Panc1 (cell line): ENCODE data around the gene TOR1AIP2. TPM values are rescaled to one million over a fixed set of nuclear protein-coding genes. Genes with fewer than 3 reads are reported as not detected.

Experiments used
- ATAC-seq: fragments of 200-7000 bp; cut with Tn5 transposase; 2 replicates; pipeline ENCODE4 v1.9.1; 2020; ENCODE audit warnings: mild to moderate bottlenecking, moderate library complexity
- BruUV-seq: library from RNA; stranded (reverse); fragments of 400-500 nt; replicated peaks from 2 replicates; lab custom pipeline; 2021; lab: Mats Ljungman, UMichigan
- CTCF ChIA-PET: fragments of 300-600 bp; sonication (Branson Sonifier 250); formaldehyde crosslinking; loops from one replicate; lab custom pipeline; 2022; ENCODE audit warnings: antibody characterized with exemption; lab: Charles Lee
- POLR2A ChIA-PET: fragments of 300-600 bp; sonication (Branson Sonifier 250); formaldehyde crosslinking; loops from one replicate; lab custom pipeline; 2022; ENCODE audit warnings: antibody characterized with exemption; lab: Charles Lee
- DNase-seq: peaks from one replicate; pipeline ENCODE4 v3.0.0-alpha.2; 2010; ENCODE audit warnings: low read depth, low spot score
- H3K27ac ChIP-seq: 2 replicates; pipeline ENCODE4 v1.5.1; 2011; ENCODE audit warnings: mild to moderate bottlenecking, low read length, inconsistent platforms
- H3K27me3 ChIP-seq: fragments of 200-500 bp; sonication (Bioruptor generic); 2 replicates; pipeline ENCODE4 v1.6.0; 2014; ENCODE audit warnings: low read length, inconsistent platforms; ENCODE audit not compliant: control insufficient read depth, insufficient read depth
- H3K36me3 ChIP-seq: fragments of 200-500 bp; sonication (Bioruptor generic); 2 replicates; pipeline ENCODE4 v1.5.1; 2014; ENCODE audit warnings: inconsistent platforms, mild to moderate bottlenecking, low read length, moderate library complexity; ENCODE audit not compliant: control insufficient read depth, insufficient read depth
- H3K4me1 ChIP-seq: 2 replicates; pipeline ENCODE4 v1.5.1; 2011; ENCODE audit warnings: inconsistent platforms, mild to moderate bottlenecking, low read length, moderate library complexity; ENCODE audit not compliant: control insufficient read depth, insufficient read depth
- H3K4me3 ChIP-seq, 2 experiments: 2 replicates each; pipeline ENCODE4 v1.5.1; 2011 to 2012; ENCODE audit warnings: low read depth in 2 of 2, low read length in 2 of 2, mild to moderate bottlenecking in 2 of 2, inconsistent platforms in 1 of 2, moderate library complexity in 1 of 2
- H3K9me3 ChIP-seq: fragments of 200-500 bp; sonication (Bioruptor generic); 2 replicates; pipeline ENCODE4 v1.5.1; 2014; ENCODE audit warnings: low read depth, mild to moderate bottlenecking, inconsistent platforms, low read length, moderate library complexity; ENCODE audit not compliant: control insufficient read depth, insufficient read depth
- POLR2AphosphoS5 ChIP-seq: IDR thresholded peaks from 2 replicates; pipeline ENCODE4 v1.6.1; 2012; ENCODE audit warnings: mild to moderate bottlenecking, low read depth, low read length, moderate library complexity
- SIN3A ChIP-seq: IDR thresholded peaks from 2 replicates; pipeline ENCODE4 v1.6.1; 2012; ENCODE audit warnings: low read depth, mild to moderate bottlenecking, low read length, moderate library complexity, borderline replicate concordance; ENCODE audit not compliant: insufficient read depth
- TCF7L2 ChIP-seq: IDR thresholded peaks from 2 replicates; pipeline ENCODE4 v1.6.1; 2011; ENCODE audit warnings: mild to moderate bottlenecking, low read depth, low read length, inconsistent platforms
- in situ Hi-C: cut with HindIII; loops from 2 replicates; pipeline ENCODE4 v1.10.0; 2016; ENCODE audit warnings: low sequenced_read_pairs, low pct_unique_long_range_greater_than_20kb
- intact Hi-C: fragments of 100-400 bp; cut with micrococcal nuclease; formaldehyde crosslinking; loops from one replicate; pipeline ENCODE4 v1.10.0; 2022; ENCODE audit not compliant: unreplicated experiment
- total RNA-seq: library from RNA; stranded (reverse); gene quantifications from one replicate; pipeline ENCODE4 v1.2.1, GENCODE V29; 2021; ENCODE audit not compliant: unreplicated experiment
- TF ChIP-seq, protein P1 (sequence below), 2 experiments: IDR thresholded peaks; 2 replicates each; pipeline ENCODE4 v1.6.1; 2011 to 2012; ENCODE audit warnings: low read depth in 2 of 2, control low read depth in 1 of 2, low read length in 1 of 2, mild to moderate bottlenecking in 1 of 2, moderate library complexity in 1 of 2; ENCODE audit not compliant: insufficient read depth in 1 of 2
- TF ChIP-seq, protein P2 (sequence below): fragments of 450-650 bp; IDR thresholded peaks from 2 replicates; pipeline ENCODE4 v1.5.1; 2017; ENCODE audit warnings: mild to moderate bottlenecking

TOR1AIP2 gene
- total RNA-seq, 1 experiment from 2014 or later = 94.9 TPM

DNA sequence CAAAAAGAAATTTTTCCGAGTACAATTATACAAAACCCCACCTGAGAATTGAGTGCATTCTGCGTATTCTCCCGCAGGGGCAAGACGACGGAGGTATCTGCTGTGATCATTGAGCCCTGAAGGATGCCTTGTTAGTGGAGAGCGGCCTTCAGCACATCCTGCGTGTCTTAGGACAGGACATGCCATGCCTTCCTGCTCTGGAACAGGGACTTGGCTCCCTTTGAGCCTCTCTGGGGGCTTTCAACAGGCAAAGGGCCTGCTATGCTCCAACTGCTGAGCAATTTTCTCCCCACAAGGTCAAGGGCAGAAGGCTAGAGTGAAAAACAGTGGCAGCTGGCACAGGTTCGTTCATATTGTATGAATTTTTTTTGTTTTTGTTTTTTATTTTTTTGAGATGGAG lies 52.4 kb downstream of the TOR1AIP2 start:
- BruUV-seq = no TSS peak
- POLR2A ChIA-PET = no interaction called here
- CTCF ChIA-PET = interaction anchor here (0.6 kb wide), 1 partner anchor 115 kb away, joined by 5 read pairs; no protein-coding TSS in a partner anchor
- ATAC-seq (no peak), DNase-seq (no peak)
- H3K4me3 ChIP-seq = no peak overlapping the region
- H3K9me3 ChIP-seq = no peaks in the 10 kb centered on the region
- H3K36me3 ChIP-seq = no peaks in the 10 kb centered on the region
- intact Hi-C loops (no loop called here), in situ Hi-C loops (no loop called here)
- H3K4me1 ChIP-seq = no peaks in the 10 kb centered on the region
- no peak overlapping the region for H3K27ac ChIP-seq
- H3K27me3 ChIP-seq = no peaks in the 10 kb centered on the region
- TF ChIP-seq SIN3A (no peak), POLR2AphosphoS5 (no peak), TCF7L2 (no peak)
- TF ChIP-seq, protein P1, sequence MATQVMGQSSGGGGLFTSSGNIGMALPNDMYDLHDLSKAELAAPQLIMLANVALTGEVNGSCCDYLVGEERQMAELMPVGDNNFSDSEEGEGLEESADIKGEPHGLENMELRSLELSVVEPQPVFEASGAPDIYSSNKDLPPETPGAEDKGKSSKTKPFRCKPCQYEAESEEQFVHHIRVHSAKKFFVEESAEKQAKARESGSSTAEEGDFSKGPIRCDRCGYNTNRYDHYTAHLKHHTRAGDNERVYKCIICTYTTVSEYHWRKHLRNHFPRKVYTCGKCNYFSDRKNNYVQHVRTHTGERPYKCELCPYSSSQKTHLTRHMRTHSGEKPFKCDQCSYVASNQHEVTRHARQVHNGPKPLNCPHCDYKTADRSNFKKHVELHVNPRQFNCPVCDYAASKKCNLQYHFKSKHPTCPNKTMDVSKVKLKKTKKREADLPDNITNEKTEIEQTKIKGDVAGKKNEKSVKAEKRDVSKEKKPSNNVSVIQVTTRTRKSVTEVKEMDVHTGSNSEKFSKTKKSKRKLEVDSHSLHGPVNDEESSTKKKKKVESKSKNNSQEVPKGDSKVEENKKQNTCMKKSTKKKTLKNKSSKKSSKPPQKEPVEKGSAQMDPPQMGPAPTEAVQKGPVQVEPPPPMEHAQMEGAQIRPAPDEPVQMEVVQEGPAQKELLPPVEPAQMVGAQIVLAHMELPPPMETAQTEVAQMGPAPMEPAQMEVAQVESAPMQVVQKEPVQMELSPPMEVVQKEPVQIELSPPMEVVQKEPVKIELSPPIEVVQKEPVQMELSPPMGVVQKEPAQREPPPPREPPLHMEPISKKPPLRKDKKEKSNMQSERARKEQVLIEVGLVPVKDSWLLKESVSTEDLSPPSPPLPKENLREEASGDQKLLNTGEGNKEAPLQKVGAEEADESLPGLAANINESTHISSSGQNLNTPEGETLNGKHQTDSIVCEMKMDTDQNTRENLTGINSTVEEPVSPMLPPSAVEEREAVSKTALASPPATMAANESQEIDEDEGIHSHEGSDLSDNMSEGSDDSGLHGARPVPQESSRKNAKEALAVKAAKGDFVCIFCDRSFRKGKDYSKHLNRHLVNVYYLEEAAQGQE (IDR thresholded peaks at IDR 0.05; ENCODE audit: insufficient read depth in 1 of 2, low read depth in 2 of 2, low read length in 1 of 2) = no peak
- TF ChIP-seq, protein P2, sequence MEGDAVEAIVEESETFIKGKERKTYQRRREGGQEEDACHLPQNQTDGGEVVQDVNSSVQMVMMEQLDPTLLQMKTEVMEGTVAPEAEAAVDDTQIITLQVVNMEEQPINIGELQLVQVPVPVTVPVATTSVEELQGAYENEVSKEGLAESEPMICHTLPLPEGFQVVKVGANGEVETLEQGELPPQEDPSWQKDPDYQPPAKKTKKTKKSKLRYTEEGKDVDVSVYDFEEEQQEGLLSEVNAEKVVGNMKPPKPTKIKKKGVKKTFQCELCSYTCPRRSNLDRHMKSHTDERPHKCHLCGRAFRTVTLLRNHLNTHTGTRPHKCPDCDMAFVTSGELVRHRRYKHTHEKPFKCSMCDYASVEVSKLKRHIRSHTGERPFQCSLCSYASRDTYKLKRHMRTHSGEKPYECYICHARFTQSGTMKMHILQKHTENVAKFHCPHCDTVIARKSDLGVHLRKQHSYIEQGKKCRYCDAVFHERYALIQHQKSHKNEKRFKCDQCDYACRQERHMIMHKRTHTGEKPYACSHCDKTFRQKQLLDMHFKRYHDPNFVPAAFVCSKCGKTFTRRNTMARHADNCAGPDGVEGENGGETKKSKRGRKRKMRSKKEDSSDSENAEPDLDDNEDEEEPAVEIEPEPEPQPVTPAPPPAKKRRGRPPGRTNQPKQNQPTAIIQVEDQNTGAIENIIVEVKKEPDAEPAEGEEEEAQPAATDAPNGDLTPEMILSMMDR = no peak

DNA sequence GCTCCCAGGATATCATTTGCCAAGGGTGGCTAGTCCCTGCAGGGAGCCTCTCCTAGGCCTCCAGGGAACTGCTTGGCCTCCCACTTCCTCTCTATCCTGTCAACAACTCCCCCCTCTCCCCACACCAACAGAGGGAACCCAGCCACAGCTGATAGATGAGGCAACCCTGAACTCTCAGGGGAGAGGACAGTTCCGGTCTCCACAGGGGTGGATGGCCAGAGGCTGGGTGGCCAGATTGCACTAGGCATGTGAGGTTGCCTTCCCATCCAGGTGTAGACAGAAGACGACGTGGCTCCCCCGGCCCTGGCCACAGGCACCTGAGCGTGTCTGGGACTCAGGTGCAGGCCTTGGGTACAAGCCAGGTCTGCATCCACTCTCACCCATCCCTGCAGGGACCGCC lies 53.3 kb downstream of the TOR1AIP2 start:
- no peak overlapping the region for H3K27ac ChIP-seq
- H3K9me3 ChIP-seq = no peaks in the 10 kb centered on the region
- H3K27me3 ChIP-seq = no peaks in the 10 kb centered on the region
- DNase-seq = no peak
- no peaks in the 10 kb centered on the region for H3K36me3 ChIP-seq
- TF ChIP-seq TCF7L2 (no peak), POLR2AphosphoS5 (no peak), SIN3A (no peak)
- TF ChIP-seq, protein P1 (IDR thresholded peaks at IDR 0.05; ENCODE audit: insufficient read depth in 1 of 2, low read depth in 2 of 2, low read length in 1 of 2) = no peak
- H3K4me3 ChIP-seq = no peak overlapping the region
- BruUV-seq = no TSS peak
- in situ Hi-C loops (no loop called here), intact Hi-C loops (no loop called here)
- POLR2A ChIA-PET = no interaction called here
- CTCF ChIA-PET = interaction anchor here (1.2 kb wide), 1 partner anchor 10 kb away, joined by 8 read pairs; no protein-coding TSS in a partner anchor
- H3K4me1 ChIP-seq = no peaks in the 10 kb centered on the region
- ATAC-seq = no peak
